Astrocyte (in vitro differentiated cells and primary cell): Measurements from ENCODE around the gene VARS1. TPM values are rescaled to one million over a fixed set of nuclear protein-coding genes. Genes with fewer than 3 reads are reported as not detected.

Source experiments
- DNase-seq: peaks from one replicate; pipeline ENCODE4 v3.0.0-alpha.2; 2010; ENCODE audit warnings: low read depth
- FAIRE-seq: peaks from 2 replicates; lab custom pipeline; 2011; peaks lifted over from hg19 to GRCh38; lab: Jason Lieb, UNC
- H2AFZ ChIP-seq: 2 replicates; pipeline ENCODE4 v1.6.0; 2012; ENCODE audit warnings: low read depth, low read length, inconsistent platforms
- H3K27ac ChIP-seq: 2 replicates; pipeline ENCODE4 v1.5.1; 2011; ENCODE audit warnings: low read depth, low read length, inconsistent platforms
- H3K27me3 ChIP-seq: 2 replicates; pipeline ENCODE4 v1.6.0; 2011; ENCODE audit warnings: low read length, inconsistent platforms; ENCODE audit not compliant: insufficient read depth
- H3K36me3 ChIP-seq: 2 replicates; pipeline ENCODE4 v1.5.1; 2011; ENCODE audit warnings: low read length, inconsistent platforms; ENCODE audit not compliant: insufficient read depth
- H3K4me1 ChIP-seq: 2 replicates; pipeline ENCODE4 v1.5.1; 2011; ENCODE audit warnings: low read length, inconsistent platforms; ENCODE audit not compliant: insufficient read depth
- H3K4me2 ChIP-seq: 2 replicates; pipeline ENCODE4 v1.6.0; 2012; ENCODE audit warnings: low read length, inconsistent platforms
- H3K4me3 ChIP-seq: 2 replicates; pipeline ENCODE4 v1.5.1; 2011; ENCODE audit warnings: low read depth, mild to moderate bottlenecking, low read length, inconsistent platforms; ENCODE audit not compliant: insufficient read depth
- H3K79me2 ChIP-seq: 2 replicates; pipeline ENCODE4 v1.6.0; 2012; ENCODE audit warnings: mild to moderate bottlenecking, low read length, inconsistent platforms; ENCODE audit not compliant: insufficient read depth
- H3K9ac ChIP-seq: 2 replicates; pipeline ENCODE4 v1.6.0; 2012; ENCODE audit warnings: mild to moderate bottlenecking, low read length, inconsistent platforms
- H3K9me3 ChIP-seq: 2 replicates; pipeline ENCODE4 v1.5.1; 2012; ENCODE audit warnings: low read depth, mild to moderate bottlenecking, low read length, inconsistent platforms; ENCODE audit not compliant: insufficient read depth
- H4K20me1 ChIP-seq: 2 replicates; pipeline ENCODE4 v1.6.0; 2012; ENCODE audit warnings: low read length, inconsistent platforms; ENCODE audit not compliant: insufficient read depth
- H3K27ac Mint-ChIP-seq: one replicate; pipeline ENCODE4 v1.8.0; 2021; ENCODE audit warnings: mild to moderate bottlenecking, mixed read lengths; ENCODE audit not compliant: unreplicated experiment
- H3K27me3 Mint-ChIP-seq: one replicate; pipeline ENCODE4 v1.8.0; 2021; ENCODE audit warnings: low read depth, mixed read lengths; ENCODE audit not compliant: unreplicated experiment
- H3K36me3 Mint-ChIP-seq: one replicate; pipeline ENCODE4 v1.8.0; 2021; ENCODE audit warnings: low read depth, mixed read lengths; ENCODE audit not compliant: unreplicated experiment
- H3K4me1 Mint-ChIP-seq: one replicate; pipeline ENCODE4 v1.8.0; 2021; ENCODE audit warnings: low read depth, mixed read lengths; ENCODE audit not compliant: unreplicated experiment
- H3K4me3 Mint-ChIP-seq: one replicate; pipeline ENCODE4 v1.8.0; 2021; ENCODE audit warnings: mild to moderate bottlenecking, moderate library complexity, mixed read lengths; ENCODE audit not compliant: unreplicated experiment
- H3K9me3 Mint-ChIP-seq: one replicate; pipeline ENCODE4 v1.8.0; 2021; ENCODE audit warnings: mild to moderate bottlenecking, mixed read lengths; ENCODE audit not compliant: unreplicated experiment
- CTCF ChIP-seq: IDR thresholded peaks from 2 replicates; pipeline ENCODE4 v1.5.1; 2011; ENCODE audit warnings: low read depth, mild to moderate bottlenecking, inconsistent platforms, low read length, moderate library complexity; ENCODE audit not compliant: insufficient read depth
- EZH2 ChIP-seq: IDR thresholded peaks from 2 replicates; pipeline ENCODE4 v1.6.1; 2012; ENCODE audit warnings: mild to moderate bottlenecking, low read length, inconsistent platforms; ENCODE audit not compliant: insufficient read depth
- total RNA-seq: library from RNA; stranded (reverse); gene quantifications from 2 replicates; pipeline ENCODE4 v1.2.1, GENCODE V29; 2021

The VARS1 gene
- total RNA-seq, 1 donor from 2014 or later = 94.8 TPM

- Histone ChIP-seq H3K27ac (no peak overlapping the region), H4K20me1 (peaks cover 9% of the 10 kb centered on the region), H3K4me3 (no peak overlapping the region), H3K27me3 (no peaks in the 10 kb centered on the region), H3K4me1 (peaks cover 16% of the 10 kb centered on the region), H3K36me3 (peaks cover 14% of the 10 kb centered on the region), H3K9me3 (no peaks in the 10 kb centered on the region), H3K4me2 (no peak overlapping the region), H2AFZ (no peak overlapping the region), H3K9ac (no peak overlapping the region), H3K79me2 (no peaks in the 10 kb centered on the region)
- Mint-ChIP-seq H3K36me3 (peaks cover 29% of the 10 kb centered on the region), H3K27ac (no peak overlapping the region), H3K4me1 (peaks cover 6% of the 10 kb centered on the region), H3K27me3 (no peaks in the 10 kb centered on the region), H3K9me3 (no peaks in the 10 kb centered on the region), H3K4me3 (no peak overlapping the region)
- DNase-seq (no peak), FAIRE-seq (no peak)
- TF ChIP-seq EZH2 (no peak), CTCF (no peak)
Measured at GRCh38 chr6:31779908-31780307, 15.6 kb downstream of the VARS1 start.

- H3K4me1 ChIP-seq = peaks cover 16% of the 10 kb centered on the region
- H3K36me3 Mint-ChIP-seq = peaks cover 26% of the 10 kb centered on the region
- no peaks in the 10 kb centered on the region for H3K79me2 ChIP-seq
- no peak overlapping the region for H3K4me3 ChIP-seq
- TF ChIP-seq EZH2 (no peak), CTCF (no peak)
- no peak overlapping the region for H3K4me3 Mint-ChIP-seq
- H3K4me1 Mint-ChIP-seq = peaks cover 6% of the 10 kb centered on the region
- H3K27me3 ChIP-seq = no peaks in the 10 kb centered on the region
- no peak overlapping the region for H3K9ac ChIP-seq
- H3K4me2 ChIP-seq = no peak overlapping the region
- H3K27ac ChIP-seq = no peak overlapping the region
- H4K20me1 ChIP-seq = peaks cover 9% of the 10 kb centered on the region
- no peaks in the 10 kb centered on the region for H3K9me3 ChIP-seq
- DNase-seq = no peak
- no peaks in the 10 kb centered on the region for H3K27me3 Mint-ChIP-seq
- no peak for FAIRE-seq
- no peak overlapping the region for H3K27ac Mint-ChIP-seq
- H2AFZ ChIP-seq = no peak overlapping the region
- H3K36me3 ChIP-seq = peaks cover 8% of the 10 kb centered on the region
- H3K9me3 Mint-ChIP-seq = no peaks in the 10 kb centered on the region
Measured at GRCh38 chr6:31778999-31779885, 16.3 kb downstream of the VARS1 start.

- FAIRE-seq = no peak
- Histone ChIP-seq H3K4me3 (no peak overlapping the region), H3K36me3 (peaks cover 3% of the 10 kb centered on the region), H2AFZ (no peak overlapping the region), H3K27me3 (no peaks in the 10 kb centered on the region), H4K20me1 (peaks cover 9% of the 10 kb centered on the region), H3K4me1 (peaks cover 16% of the 10 kb centered on the region), H3K9me3 (no peaks in the 10 kb centered on the region), H3K79me2 (no peaks in the 10 kb centered on the region), H3K27ac (no peak overlapping the region), H3K9ac (no peak overlapping the region), H3K4me2 (no peak overlapping the region)
- H3K27me3 Mint-ChIP-seq = no peaks in the 10 kb centered on the region
- DNase-seq = no peak
- H3K9me3 Mint-ChIP-seq = no peaks in the 10 kb centered on the region
- H3K36me3 Mint-ChIP-seq = peaks cover 26% of the 10 kb centered on the region
- no peak overlapping the region for H3K4me3 Mint-ChIP-seq
- H3K4me1 Mint-ChIP-seq = peaks cover 6% of the 10 kb centered on the region
- no peak overlapping the region for H3K27ac Mint-ChIP-seq
- TF ChIP-seq EZH2 (no peak), CTCF (no peak)
Measured at GRCh38 chr6:31778193-31778592, 17.4 kb downstream of the VARS1 start.
